ENCODE data around the gene KLHL6.

Gene KLHL6

DNA sequence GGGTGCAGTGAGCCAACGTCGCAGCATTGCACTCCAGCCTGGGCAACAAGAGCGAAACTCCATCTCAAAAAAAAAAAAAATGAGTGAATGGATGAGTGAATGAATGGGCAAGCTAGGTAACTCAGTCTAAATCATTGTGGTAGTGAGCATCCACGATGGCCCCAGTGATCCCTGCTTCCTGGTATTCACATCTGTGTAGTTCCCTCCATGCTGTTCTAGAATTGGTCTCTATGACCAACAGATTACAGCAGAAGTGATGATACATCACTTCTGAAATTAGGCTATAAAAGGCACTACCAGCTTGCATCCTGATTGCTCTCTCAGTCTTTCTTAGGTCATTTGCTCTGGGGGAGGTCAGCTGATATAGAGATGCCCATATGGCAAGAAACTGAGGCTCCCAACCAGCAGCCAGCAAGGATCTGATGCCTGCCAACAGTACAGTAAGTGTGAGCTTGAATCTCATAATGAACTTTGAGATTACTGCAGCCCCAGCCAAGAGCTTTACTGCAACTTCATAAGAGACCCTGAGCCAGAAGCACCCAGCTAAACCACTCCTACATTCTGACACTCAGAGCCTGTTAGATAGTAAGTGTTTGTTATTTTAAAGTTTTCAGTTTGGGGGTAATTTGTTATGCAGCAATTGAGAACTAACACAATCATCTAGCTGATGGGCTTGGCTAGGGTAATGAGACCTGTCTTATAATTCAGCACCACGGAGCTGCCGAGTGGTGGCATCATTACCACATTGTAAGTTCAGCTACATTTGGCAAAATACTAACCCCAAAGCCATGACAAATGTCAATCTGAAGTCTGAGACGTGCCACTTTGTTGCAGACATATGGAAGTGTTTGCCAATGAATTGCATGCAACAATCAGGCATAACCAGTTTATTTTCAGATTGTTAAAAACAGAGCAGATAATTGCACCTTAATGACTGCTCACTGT lies 53.0 kb downstream of the KLHL6 start:
- H3K36me3 ChIP-seq (ENCODE audit: insufficient read depth, low read length): no peaks in the 10 kb centered on the region
- WGBS: 87% methylated on average over 7 of the region's 7 CpGs
- H3K9ac ChIP-seq (ENCODE audit: low read depth, low read length): no peak overlapping the region
- no peak overlapping the region for H3K4me3 ChIP-seq (ENCODE audit: low read length)
- no peaks in the 10 kb centered on the region for H3K27me3 ChIP-seq (ENCODE audit: insufficient read depth, low read length)
- H3K4me1 ChIP-seq (ENCODE audit: insufficient read depth, low read length): no peaks in the 10 kb centered on the region
- H3K9me3 ChIP-seq (ENCODE audit: insufficient read depth, low read depth, low read length): peaks cover 3% of the 10 kb centered on the region; the same call in 1 of the 2 replicates
- H3K27ac ChIP-seq (ENCODE audit: low read depth, low read length): no peak overlapping the region

DNA sequence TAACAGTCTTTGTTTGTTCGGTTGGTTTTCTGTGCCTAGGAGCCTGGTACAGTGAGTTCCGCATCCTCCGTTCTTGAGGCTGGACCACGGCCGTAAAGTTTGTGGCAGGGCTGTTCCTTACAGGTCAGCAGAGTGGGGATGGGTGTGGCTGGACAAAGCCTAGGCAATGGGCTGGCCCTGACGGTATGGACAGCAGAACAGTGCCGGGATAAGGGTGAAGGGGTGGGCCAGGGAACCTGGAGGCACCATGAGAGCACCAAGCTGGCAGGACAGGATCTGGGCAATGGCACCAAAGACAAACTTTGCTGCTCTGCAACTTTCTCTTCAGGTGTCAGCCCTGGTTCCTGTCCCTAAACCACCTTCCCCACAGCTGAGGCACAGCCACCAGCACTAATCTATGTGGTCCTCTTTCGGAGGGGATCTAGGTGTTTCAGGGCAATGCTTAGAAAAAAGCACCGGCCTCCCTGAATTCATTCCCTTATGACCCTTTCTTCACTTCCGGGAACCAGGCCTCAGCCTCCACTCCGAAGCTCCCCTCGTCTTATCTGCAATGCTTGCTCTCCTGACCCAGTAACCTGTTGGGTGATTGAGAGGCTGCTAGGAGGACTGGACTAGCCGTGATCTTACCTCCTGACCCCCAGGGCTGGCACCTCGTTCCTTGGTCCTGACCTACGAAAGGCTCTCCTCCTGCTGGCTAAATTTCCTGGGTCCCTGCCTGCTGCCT lies 54.4 kb downstream of the KLHL6 start:
- H3K36me3 ChIP-seq (ENCODE audit: insufficient read depth, low read length): no peaks in the 10 kb centered on the region

DNA sequence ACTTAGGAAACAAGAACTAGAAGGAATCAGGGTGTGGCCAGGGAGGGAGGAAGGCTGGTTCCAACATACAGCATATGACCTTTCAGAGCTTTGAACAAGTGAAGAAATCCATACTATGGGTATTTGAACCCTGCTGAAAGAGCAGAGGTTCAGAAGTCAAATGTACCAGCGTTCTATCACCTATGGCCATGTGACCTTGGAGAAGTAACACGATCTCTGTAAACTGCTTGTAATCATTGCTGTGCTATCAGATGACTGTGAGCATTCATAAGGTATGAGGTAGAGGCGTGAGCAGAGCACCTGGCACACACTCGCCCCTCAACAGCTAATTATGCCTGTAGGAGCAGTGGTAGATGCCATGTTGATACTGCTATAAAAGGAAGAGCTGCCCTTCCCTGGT lies 55.2 kb downstream of the KLHL6 start:
- Histone ChIP-seq H3K9me3 (ENCODE audit: insufficient read depth, low read depth, low read length) (peaks cover 3% of the 10 kb centered on the region; the same call in 1 of the 2 replicates), H3K36me3 (ENCODE audit: insufficient read depth, low read length) (no peaks in the 10 kb centered on the region)
- 95% methylated on average over 4 of the region's 4 CpGs for WGBS

More for the DNA sequence above, 54.4 kb downstream of the KLHL6 start:
- Histone ChIP-seq H3K27ac (ENCODE audit: low read depth, low read length) (no peak overlapping the region), H3K4me1 (ENCODE audit: insufficient read depth, low read length) (no peaks in the 10 kb centered on the region), H3K27me3 (ENCODE audit: insufficient read depth, low read length) (no peaks in the 10 kb centered on the region), H3K4me3 (ENCODE audit: low read length) (no peak overlapping the region), H3K9ac (ENCODE audit: low read depth, low read length) (no peak overlapping the region), H3K9me3 (ENCODE audit: insufficient read depth, low read depth, low read length) (peaks cover 3% of the 10 kb centered on the region; the same call in 1 of the 2 replicates)
- WGBS: 94% methylated on average over 15 of the region's 15 CpGs

DNA sequence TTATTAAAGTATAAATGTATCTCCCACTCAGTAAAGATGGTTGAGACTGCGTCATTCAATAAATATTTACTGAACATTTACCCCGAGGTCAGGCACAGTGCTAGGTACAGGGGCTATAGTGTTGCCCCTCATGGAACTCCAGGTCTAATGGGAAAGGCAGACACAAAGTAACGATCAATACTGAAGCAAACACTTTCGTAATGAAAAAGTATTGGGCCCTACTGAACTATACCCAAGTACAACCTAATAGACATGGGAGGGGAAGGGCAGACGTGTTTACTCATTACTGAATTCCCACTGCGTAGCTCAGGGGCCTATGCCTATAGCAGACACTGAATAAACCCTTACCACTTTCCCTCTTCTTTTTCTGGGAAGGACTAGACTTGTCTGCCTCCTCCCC lies 56.9 kb downstream of the KLHL6 start:
- Histone ChIP-seq H3K4me1 (ENCODE audit: insufficient read depth, low read length) (no peaks in the 10 kb centered on the region), H3K27me3 (ENCODE audit: insufficient read depth, low read length) (no peaks in the 10 kb centered on the region), H3K27ac (ENCODE audit: low read depth, low read length) (no peak overlapping the region), H3K36me3 (ENCODE audit: insufficient read depth, low read length) (no peaks in the 10 kb centered on the region), H3K9ac (ENCODE audit: low read depth, low read length) (no peak overlapping the region), H3K4me3 (ENCODE audit: low read length) (no peak overlapping the region), H3K9me3 (ENCODE audit: insufficient read depth, low read depth, low read length) (no peaks in the 10 kb centered on the region)
- 92% methylated on average over 6 of the region's 6 CpGs for WGBS

More for the DNA sequence above, 55.2 kb downstream of the KLHL6 start:
- Histone ChIP-seq H3K4me1 (ENCODE audit: insufficient read depth, low read length) (no peaks in the 10 kb centered on the region), H3K27me3 (ENCODE audit: insufficient read depth, low read length) (no peaks in the 10 kb centered on the region), H3K4me3 (ENCODE audit: low read length) (no peak overlapping the region), H3K9ac (ENCODE audit: low read depth, low read length) (no peak overlapping the region), H3K27ac (ENCODE audit: low read depth, low read length) (no peak overlapping the region)

DNA sequence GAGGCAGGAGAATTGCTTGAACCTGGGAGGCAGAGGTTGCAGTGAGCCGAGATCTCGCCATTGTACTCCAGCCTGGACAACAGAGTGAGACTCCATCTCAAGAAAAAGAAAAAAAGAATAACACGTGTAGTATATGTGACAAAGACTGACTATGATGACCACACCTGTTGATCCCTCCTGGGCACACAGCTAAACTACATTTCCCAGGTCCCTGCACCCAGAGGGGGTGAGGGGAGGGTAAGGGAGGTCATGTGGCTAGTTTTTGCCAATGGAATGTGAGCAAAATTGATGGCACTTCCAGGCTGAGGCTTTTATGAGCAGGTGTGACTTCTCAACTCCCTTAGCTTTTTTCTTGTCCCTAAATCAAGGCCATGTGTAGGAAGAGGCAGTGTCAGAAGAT lies 58.2 kb downstream of the KLHL6 start:
- H3K36me3 ChIP-seq (ENCODE audit: insufficient read depth, low read length): no peaks in the 10 kb centered on the region
- H3K27me3 ChIP-seq (ENCODE audit: insufficient read depth, low read length): no peaks in the 10 kb centered on the region
- H3K9me3 ChIP-seq (ENCODE audit: insufficient read depth, low read depth, low read length): no peaks in the 10 kb centered on the region
- H3K4me1 ChIP-seq (ENCODE audit: insufficient read depth, low read length): no peaks in the 10 kb centered on the region
- WGBS: 94% methylated on average over 3 of the region's 3 CpGs
- H3K9ac ChIP-seq (ENCODE audit: low read depth, low read length): no peak overlapping the region
- no peak overlapping the region for H3K4me3 ChIP-seq (ENCODE audit: low read length)
- H3K27ac ChIP-seq (ENCODE audit: low read depth, low read length): no peak overlapping the region

DNA sequence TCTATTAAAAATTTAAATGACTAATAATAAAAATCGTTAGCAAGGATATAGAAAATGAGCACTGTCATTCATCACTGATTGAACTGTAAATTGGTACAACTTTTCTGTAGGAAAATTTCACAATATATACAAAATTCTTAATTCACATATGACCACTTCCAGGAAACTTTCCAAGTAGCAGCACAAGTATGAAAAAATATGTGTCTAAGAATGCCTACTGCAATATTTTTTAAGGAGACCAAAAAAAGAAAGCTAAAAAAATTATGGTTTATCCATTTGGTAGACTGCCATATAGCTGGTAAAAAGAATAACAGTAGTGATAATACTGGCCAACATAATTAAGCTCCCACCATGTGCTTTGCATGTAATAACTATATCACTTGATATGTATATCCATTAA lies 59.2 kb downstream of the KLHL6 start:
- WGBS: no CpG with 5 or more reads among the region's 1 CpG
- Histone ChIP-seq H3K27me3 (ENCODE audit: insufficient read depth, low read length) (no peaks in the 10 kb centered on the region), H3K9ac (ENCODE audit: low read depth, low read length) (no peak overlapping the region), H3K27ac (ENCODE audit: low read depth, low read length) (no peak overlapping the region), H3K9me3 (ENCODE audit: insufficient read depth, low read depth, low read length) (no peaks in the 10 kb centered on the region), H3K4me3 (ENCODE audit: low read length) (no peak overlapping the region), H3K36me3 (ENCODE audit: insufficient read depth, low read length) (no peaks in the 10 kb centered on the region), H3K4me1 (ENCODE audit: insufficient read depth, low read length) (no peaks in the 10 kb centered on the region)

DNA sequence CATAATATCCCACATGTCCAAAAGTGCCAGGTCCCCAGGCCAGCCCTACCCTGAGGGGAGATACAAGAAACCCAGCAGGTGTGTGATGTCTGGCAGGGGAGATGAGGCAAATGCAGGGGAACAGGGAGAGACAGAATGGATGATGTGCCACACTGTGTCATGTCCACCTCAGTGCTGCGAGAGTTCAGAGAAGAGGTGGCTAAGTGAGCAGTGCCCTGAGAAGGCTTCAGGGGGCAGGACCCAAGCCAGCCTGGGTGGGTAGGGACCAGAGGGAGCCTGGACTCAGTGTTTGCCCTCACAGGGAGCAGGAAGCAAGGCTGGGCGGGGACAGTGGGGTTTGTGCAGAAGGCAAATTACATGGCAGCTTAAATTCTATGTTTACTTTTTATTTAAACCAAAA lies 61.2 kb downstream of the KLHL6 start:
- 87% methylated on average over 2 of the region's 2 CpGs for WGBS
- no peaks in the 10 kb centered on the region for H3K36me3 ChIP-seq (ENCODE audit: insufficient read depth, low read length)
- no peaks in the 10 kb centered on the region for H3K9me3 ChIP-seq (ENCODE audit: insufficient read depth, low read depth, low read length)
- H3K9ac ChIP-seq (ENCODE audit: low read depth, low read length): no peak overlapping the region
- no peak overlapping the region for H3K27ac ChIP-seq (ENCODE audit: low read depth, low read length)
- no peak overlapping the region for H3K4me3 ChIP-seq (ENCODE audit: low read length)
- peaks cover 2% of the 10 kb centered on the region; the same call in 1 of the 2 replicates for H3K4me1 ChIP-seq (ENCODE audit: insufficient read depth, low read length)
- H3K27me3 ChIP-seq (ENCODE audit: insufficient read depth, low read length): no peaks in the 10 kb centered on the region

DNA sequence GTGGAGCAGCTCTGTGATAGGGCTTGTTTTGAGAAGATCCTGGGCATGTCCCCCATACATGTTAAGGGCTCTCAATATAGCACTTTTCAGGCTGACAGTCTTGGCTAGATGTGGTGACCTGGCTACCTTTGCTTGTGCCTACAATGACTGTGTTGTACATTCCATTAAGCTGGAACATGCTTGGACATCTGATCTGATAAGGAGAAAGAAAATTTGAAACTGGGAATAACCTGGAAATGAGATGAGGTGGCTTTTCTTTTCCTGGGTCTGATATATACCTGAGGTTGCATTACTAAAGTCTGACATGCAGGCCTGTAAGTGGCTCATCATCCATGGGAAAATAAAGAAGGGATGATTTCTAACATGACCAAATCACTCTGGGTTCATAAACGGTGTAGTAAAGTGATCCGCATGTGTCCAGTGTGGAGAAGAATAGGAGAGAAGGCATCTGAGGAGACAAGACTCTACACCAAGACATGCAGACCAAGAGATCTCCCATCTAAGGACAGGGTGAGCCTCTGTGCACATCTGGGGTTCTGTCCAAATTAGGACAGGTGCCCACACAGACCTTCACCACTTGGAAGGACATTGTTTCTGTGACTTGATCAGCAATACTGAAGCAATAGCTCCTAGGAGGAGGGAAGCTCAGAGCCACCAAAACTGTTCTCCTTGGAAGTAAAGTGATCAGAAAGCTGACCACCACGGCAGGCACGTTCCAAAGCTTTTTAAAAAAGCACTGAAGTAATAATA lies 62.0 kb downstream of the KLHL6 start:
- Histone ChIP-seq H3K9ac (ENCODE audit: low read depth, low read length) (no peak overlapping the region), H3K27me3 (ENCODE audit: insufficient read depth, low read length) (no peaks in the 10 kb centered on the region), H3K27ac (ENCODE audit: low read depth, low read length) (no peak overlapping the region), H3K4me1 (ENCODE audit: insufficient read depth, low read length) (peaks cover 2% of the 10 kb centered on the region; the same call in 1 of the 2 replicates), H3K9me3 (ENCODE audit: insufficient read depth, low read depth, low read length) (no peaks in the 10 kb centered on the region), H3K36me3 (ENCODE audit: insufficient read depth, low read length) (no peaks in the 10 kb centered on the region), H3K4me3 (ENCODE audit: low read length) (no peak overlapping the region)
- 94% methylated on average over 4 of the region's 4 CpGs for WGBS

DNA sequence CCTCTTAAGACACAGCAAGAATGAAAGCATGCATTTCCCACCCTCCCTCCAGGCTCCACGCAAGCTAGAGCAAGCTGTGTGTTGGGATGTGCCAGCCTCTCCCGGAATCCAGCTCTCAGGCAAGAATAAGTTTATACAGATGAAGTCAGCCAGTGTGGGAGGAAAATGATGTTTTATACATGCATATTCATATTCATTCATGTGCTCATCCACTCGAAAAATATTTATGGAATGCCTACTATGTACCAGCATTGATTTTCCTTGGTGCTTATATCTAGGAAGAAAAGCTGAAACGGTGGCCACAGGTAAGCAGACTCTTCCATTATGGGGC lies 62.7 kb downstream of the KLHL6 start:
- H3K27ac ChIP-seq (ENCODE audit: low read depth, low read length): no peak overlapping the region
- H3K36me3 ChIP-seq (ENCODE audit: insufficient read depth, low read length): no peaks in the 10 kb centered on the region
- H3K4me3 ChIP-seq (ENCODE audit: low read length): no peak overlapping the region
- 95% methylated on average over 4 of the region's 4 CpGs for WGBS
- H3K9me3 ChIP-seq (ENCODE audit: insufficient read depth, low read depth, low read length): no peaks in the 10 kb centered on the region
- H3K27me3 ChIP-seq (ENCODE audit: insufficient read depth, low read length): no peaks in the 10 kb centered on the region
- H3K9ac ChIP-seq (ENCODE audit: low read depth, low read length): no peak overlapping the region
- H3K4me1 ChIP-seq (ENCODE audit: insufficient read depth, low read length): peaks cover 2% of the 10 kb centered on the region; the same call in 1 of the 2 replicates

DNA sequence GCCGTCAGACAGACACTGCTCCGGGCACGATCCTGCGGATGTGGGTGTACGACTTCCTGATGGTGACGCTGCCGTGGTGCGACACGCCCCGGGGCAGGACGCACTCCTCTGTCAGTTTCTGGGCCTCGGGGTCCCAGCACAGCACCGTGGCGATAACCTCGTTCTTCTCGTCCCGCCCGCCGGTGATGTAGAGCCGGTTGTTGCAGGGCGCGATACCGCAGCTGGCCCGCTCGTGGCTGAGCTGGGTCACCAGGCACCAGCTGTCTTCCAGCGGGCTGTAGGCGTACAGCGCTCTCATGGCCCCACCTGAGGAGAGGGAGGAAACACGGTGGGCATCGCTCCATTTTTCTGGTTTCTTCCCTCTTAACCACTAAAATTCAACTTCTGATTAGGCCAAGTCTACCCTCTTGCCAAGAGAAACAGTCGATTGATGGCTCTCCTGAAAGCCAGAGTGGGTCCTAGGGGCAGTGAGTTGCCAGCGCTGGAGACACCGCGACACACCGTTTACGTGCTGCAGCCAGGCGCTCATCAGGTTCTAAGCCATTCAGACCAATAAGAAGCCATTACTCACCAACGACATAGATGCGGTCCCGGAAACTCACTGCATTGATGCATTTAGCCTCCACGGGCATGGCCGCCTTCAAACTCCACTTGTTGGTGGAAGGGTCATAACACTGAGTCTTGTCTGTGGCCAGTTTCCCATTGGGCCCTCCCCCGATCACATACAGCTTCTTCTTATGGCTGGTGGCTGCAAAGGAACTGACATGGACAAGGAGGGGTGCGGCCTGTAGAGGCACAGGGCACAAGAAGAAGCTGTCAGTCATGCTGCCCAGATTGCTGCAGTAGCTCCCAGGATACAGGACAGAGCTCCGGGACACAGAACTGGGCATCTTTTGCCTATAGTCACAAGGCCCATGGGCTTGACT lies 63.3 kb downstream of the KLHL6 start:
- no peaks in the 10 kb centered on the region for H3K27me3 ChIP-seq (ENCODE audit: insufficient read depth, low read length)
- no peak overlapping the region for H3K4me3 ChIP-seq (ENCODE audit: low read length)
- H3K36me3 ChIP-seq (ENCODE audit: insufficient read depth, low read length): no peaks in the 10 kb centered on the region
- WGBS: 96% methylated on average over 45 of the region's 45 CpGs
- no peaks in the 10 kb centered on the region for H3K9me3 ChIP-seq (ENCODE audit: insufficient read depth, low read depth, low read length)
- peaks cover 2% of the 10 kb centered on the region; the same call in 1 of the 2 replicates for H3K4me1 ChIP-seq (ENCODE audit: insufficient read depth, low read length)
- no peak overlapping the region for H3K27ac ChIP-seq (ENCODE audit: low read depth, low read length)
- no peak overlapping the region for H3K9ac ChIP-seq (ENCODE audit: low read depth, low read length)

Measured in HUES64 (cell line).